ENCODE data around the gene SEMA6A.

Gene SEMA6A

DNA sequence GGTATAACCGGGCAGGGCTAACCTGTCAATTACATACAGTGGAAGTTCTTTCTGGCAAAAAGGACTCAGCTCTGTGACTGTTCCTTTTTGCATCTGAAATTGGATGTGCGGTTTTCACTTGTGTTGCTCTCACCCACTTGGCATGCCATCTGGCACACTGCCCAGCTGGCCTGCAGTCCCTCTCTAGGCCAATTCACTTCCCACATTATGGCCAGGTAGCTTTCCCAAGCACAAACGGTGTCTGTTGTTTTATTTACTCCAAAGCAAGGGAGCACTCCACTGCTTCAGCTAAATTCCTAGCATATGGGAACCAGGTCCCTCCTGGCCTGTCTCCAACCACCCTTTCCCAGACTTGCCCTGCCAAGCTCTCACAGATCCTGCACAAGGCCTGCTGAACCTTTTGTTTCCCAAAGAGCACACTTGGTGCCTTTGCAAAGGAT, 132.5 kb downstream of the SEMA6A start:
- in situ Hi-C loops (cut with MboI; ENCODE audit: low sequenced_read_pairs), result no loop called here

- in situ Hi-C loops (cut with MboI; ENCODE audit: low sequenced_read_pairs), result no loop called here
Measured at GRCh38 chr5:116441223-116441622, 133.4 kb downstream of the SEMA6A start.

- in situ Hi-C loops (cut with MboI; ENCODE audit: low sequenced_read_pairs), result no loop called here
Measured at GRCh38 chr5:116440457-116441001, 134.1 kb downstream of the SEMA6A start.

DNA sequence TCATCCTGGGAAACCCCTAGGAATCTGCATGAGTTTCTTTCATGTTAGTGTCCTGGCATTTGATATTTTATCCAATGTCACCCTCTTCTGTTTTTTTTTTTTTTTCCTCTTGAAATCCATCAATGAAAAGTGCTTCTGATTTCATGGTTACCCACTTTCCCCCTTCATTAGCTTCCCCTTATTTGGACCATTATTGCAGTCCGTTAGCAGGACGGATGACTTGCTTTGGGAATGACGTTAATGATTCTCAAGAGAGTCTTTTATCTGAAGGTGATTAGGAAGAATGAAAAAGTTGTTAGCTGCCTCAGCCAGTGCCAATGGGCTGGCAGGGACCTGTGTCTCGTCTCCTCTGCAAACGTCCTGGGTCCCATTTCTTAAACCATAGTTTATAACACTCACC, 134.7 kb downstream of the SEMA6A start:
- in situ Hi-C loops (cut with MboI; ENCODE audit: low sequenced_read_pairs), result no loop called here

DNA sequence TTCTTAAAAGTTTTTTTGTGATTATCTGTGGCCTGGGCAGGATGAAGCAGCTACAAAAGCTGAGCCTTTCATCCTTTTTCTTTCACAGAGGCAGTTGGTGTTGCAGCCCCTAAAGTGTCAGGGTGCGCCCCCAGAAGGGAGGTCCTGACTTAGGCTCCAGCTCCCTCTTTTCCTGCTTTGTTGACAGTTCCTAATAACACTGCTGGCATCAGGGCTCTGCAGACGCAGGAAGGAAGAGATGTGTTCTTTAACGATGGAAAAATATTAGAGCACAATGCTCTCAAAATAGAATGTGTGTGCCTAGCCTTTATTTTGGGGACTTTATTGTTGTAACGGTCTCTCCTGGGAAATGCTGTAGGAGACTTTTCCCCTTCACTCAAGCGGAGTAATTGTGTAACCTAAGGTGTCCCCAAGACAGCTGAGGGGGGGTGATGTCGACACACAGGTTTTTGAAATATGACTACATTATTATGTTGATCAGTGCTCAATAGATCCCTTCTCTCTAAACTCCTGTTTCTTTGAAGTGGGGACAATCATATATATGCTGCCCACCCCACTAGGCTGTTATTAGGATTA, 135.6 kb downstream of the SEMA6A start:
- in situ Hi-C loops (cut with MboI; ENCODE audit: low sequenced_read_pairs), result no loop called here

- in situ Hi-C loops (cut with MboI; ENCODE audit: low sequenced_read_pairs), result no loop called here
Measured at GRCh38 chr5:116437922-116438578, 136.6 kb downstream of the SEMA6A start.

DNA sequence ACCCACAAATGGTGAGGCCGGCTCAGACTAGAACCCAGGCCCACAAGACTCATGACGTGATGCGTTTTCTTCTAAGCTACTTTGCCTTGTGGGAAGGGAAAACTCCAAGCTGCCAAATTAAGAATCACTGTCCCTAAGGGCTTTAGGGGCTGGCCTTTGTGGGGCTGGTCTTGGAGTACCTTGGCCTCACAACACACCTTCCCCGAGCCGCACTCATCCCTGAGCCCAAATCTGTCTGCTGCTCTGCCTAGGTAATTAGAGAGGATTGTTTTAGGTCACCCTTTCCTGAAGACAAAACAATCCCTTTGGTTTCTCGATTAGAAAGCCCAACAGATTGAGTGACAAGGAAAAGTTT, 137.3 kb downstream of the SEMA6A start:
- in situ Hi-C loops (cut with MboI; ENCODE audit: low sequenced_read_pairs), result no loop called here

DNA sequence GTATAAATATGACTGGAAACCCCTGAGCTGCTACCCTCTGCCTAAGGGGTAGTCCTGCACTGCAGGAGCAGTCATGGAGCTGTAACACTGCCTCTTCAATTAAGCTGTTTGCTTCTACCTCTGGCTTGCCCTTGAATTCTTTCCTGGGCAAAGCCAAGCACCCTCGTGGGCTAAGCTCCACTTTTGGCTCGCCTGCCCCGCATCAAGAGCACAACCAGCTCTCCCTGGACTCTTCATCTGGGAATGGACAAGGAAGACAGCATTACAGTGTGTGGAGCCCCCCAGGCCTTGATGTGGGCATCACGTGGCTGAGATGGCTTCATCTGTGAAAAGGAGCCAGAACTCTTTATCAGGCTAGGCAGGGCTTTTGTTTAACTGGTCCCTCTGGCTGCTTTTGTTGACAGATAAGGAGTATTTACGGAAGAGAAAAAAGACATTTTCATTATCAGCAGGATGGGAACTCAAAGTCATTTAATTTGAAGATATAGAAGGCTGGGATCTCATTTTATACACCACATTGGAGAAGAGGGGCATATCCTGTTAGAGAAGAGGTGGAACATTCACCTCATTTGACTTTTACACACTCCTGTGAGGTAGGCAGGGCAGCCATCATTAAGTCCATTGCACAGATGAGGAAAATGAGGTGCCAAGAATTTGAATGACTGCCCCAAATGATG, 137.8 kb downstream of the SEMA6A start:
- in situ Hi-C loops (cut with MboI; ENCODE audit: low sequenced_read_pairs), result no loop called here

DNA sequence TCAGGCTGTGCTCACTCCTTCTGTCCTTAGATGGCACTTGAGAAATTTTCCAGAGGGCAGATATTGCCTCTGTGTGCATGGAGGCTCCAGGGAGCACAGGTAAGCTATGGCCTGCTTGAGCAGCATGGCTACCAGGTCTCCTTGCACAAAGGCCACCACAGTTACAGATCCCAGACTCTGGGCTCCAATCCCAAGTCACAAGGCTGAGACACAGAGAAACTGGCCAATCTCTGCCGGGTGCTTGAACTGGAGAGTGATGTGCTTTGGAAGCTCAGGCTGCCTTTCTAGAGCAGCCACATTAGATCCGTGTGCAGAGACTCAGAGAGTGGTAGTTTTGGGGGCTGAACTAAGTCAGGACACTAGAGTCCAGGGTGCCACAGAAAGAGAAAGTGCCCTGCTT, 145.7 kb downstream of the SEMA6A start:
- in situ Hi-C loops (cut with MboI; ENCODE audit: low sequenced_read_pairs), result no loop called here

- in situ Hi-C loops (cut with MboI; ENCODE audit: low sequenced_read_pairs), result no loop called here
Measured at GRCh38 chr5:116428413-116428812, 146.2 kb downstream of the SEMA6A start.

- in situ Hi-C loops (cut with MboI; ENCODE audit: low sequenced_read_pairs), result no loop called here
Measured at GRCh38 chr5:116424951-116425350, 149.7 kb downstream of the SEMA6A start.

DNA sequence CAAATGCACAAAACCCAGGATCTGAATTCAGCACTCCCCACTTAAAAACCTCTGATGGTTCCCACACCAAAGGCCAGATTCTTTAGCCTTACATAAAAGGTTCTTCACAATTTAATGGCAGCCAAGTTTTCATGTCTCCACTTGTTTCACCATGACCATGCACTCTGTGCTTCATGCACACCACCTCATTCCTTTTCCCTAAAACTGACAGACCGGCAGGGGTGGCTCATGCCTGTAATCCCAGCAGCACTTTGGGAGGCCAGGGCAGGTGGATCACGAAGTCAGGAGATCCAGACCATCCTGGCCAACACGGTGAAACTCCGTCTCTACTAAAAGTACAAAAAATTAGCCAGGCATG, 150.4 kb downstream of the SEMA6A start:
- in situ Hi-C loops (cut with MboI; ENCODE audit: low sequenced_read_pairs), result no loop called here

DNA sequence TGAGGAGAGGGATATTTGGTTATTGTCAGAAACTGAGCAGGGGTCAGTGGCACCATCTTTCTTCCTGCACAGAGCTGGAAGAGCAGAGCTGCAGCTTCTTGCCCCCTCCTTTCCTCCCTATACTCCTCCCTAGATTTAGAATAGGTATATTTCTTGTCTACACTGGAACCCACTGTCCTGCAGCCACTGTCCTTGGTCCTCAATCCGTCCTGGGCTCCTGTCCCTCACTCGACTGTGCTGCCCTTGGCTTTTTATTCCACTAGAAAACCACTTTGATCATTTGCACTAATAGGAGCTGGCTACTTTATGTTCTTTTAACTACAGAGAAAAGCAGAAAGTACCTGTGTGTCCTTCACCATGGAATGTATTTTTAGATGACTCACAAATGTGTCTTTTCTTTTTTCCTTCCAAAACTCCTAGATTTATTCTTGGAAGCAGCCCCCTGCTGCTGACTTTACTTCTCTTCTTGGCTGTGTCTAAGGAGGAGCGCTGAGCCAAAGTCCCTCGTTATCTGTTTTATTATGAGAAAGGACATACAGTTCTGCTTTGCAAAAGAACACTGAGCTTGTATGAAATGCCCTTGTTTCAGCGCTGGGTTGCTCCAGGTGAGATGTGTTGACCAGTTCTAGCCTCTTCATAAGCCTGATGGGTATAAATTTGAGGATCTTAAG, 150.9 kb downstream of the SEMA6A start:
- in situ Hi-C loops (cut with MboI; ENCODE audit: low sequenced_read_pairs), result no loop called here

DNA sequence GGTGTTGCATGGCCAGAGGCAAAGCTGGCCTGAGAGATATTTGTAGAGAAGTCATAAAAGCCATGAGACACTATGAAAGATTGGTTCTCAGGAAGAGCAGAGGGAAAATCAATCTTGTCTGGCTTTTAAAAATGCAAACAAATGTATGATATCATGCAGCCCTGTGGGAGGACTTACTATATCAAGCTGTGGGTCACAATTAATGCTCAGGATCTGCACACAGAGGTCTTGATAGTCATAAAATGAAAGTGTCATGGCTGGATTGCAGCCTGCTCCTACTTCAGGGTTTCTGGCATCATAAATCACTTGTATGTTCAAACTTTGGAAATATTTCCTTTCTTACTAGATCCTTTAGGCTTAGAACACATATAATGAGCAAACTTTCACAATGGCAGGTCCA, 151.5 kb downstream of the SEMA6A start:
- in situ Hi-C loops (cut with MboI; ENCODE audit: low sequenced_read_pairs), result no loop called here

DNA sequence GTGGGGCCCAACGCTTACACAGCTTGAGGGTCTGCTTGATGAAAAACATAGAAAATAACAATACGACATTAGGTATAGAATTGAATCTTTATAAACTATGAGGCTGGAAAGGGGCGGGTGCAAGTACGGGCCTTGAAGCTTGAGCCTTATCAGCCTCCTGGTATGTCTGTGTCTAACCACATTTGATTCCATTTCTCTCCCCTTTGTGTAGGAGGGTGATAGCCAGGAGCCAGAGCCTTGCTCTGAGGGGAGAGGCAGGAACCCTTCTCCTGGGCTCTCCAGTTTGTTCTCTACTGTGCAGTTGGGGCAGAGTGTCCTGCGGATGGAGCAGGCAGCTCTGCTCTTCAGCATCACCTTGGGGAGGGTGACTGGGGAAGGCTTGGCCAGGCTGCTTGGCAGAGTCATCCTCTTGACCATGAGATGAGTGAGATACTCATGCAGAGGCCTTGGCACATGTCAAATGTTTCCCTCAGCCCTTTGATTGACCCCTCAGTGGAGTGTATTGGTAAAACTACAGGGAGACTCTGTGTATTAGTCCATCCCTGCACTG, 153.5 kb downstream of the SEMA6A start:
- in situ Hi-C loops (cut with MboI; ENCODE audit: low sequenced_read_pairs), result no loop called here

DNA sequence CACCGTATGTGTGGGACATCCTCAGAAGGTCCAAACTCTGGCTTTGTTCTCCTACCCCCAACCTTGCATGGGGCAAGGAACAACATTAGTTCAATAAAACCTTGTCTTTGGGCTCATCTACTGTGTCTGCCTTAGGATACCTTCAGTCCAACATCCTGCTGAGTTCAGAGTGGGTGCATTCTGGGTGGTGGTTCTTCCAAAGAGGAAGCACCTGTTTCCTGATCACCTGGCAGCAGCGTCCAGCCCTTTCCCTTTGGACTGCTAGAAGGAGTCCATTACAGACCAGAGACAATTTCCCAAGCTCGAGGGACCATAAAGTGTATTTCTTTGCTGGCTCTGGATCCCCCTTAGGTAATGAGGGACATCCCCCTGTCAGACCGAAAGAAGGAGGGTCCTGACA, 154.1 kb downstream of the SEMA6A start:
- in situ Hi-C loops (cut with MboI; ENCODE audit: low sequenced_read_pairs), result no loop called here

- in situ Hi-C loops (cut with MboI; ENCODE audit: low sequenced_read_pairs), result no loop called here
Measured at GRCh38 chr5:116419258-116419657, 155.4 kb downstream of the SEMA6A start.

- in situ Hi-C loops (cut with MboI; ENCODE audit: low sequenced_read_pairs), result no loop called here
Measured at GRCh38 chr5:116418774-116419173, 155.8 kb downstream of the SEMA6A start.

DNA sequence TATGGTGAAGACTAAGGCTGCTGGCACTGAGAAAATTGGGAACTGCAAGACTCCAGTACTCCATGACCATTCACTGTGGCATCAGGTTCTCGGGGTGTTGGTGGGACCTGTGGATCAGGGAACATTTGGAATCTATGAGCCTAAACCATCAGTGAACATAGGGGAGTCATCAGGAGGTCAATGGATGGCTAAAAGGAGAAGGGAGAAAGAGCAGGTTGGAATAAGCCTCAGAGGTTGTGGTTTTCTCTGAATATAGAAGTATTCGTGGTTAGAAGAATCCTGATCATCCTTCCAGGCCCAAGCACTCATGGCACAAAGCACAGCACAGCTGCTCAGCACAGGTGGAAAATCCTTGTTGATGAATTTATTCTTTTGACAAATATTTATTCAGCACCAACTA, 156.6 kb downstream of the SEMA6A start:
- in situ Hi-C loops (cut with MboI; ENCODE audit: low sequenced_read_pairs), result no loop called here

- in situ Hi-C loops (cut with MboI; ENCODE audit: low sequenced_read_pairs), result no loop called here
Measured at GRCh38 chr5:116415989-116416388, 158.6 kb downstream of the SEMA6A start.

DNA sequence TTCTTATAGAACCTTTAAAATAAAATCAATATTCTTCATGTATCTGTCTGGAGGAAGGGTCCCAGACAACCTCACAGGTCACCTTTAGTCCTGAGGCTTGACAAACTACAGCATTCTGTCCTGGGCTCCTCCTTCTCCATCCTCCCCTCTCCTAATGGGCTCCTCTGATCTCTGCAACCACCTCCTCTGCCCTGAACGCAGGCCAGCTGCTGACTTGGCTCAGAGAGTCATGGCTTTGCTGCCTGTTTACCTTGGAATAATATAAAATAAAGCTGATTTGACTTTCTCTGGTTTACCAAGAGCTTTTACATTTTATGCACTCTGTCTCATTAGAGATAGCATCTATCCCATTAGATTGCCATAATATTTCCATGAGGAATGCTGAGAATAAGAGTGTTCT, 159.4 kb downstream of the SEMA6A start:
- in situ Hi-C loops (cut with MboI; ENCODE audit: low sequenced_read_pairs), result no loop called here

Measured in HL-60/S4 (cell line).